CD14-positive monocyte (primary cell): Measurements from ENCODE around the gene ATE1. TPM values are rescaled to one million over a fixed set of nuclear protein-coding genes. Genes with fewer than 3 reads are reported as not detected.

Experiments used
- DNase-seq, 3 donors: peaks; one replicate each; pipeline ENCODE4 v3.0.0-alpha.2; 2011 to 2022
- H2AFZ ChIP-seq: 2 replicates; pipeline ENCODE4 v1.6.0; 2012; ENCODE audit warnings: mild to moderate bottlenecking, low read depth, low read length, inconsistent platforms; ENCODE audit not compliant: insufficient read depth, poor library complexity, severe bottlenecking
- H3K27ac ChIP-seq, 2 donors: 1 replicate in 1 of 2; 2 replicates in 1 of 2; pipeline ENCODE4 v1.5.1; 2012 to 2013; ENCODE audit warnings: low read length in 2 of 2, control low read depth in 1 of 2, inconsistent platforms in 1 of 2, low read depth in 1 of 2, mild to moderate bottlenecking in 1 of 2
- H3K27me3 ChIP-seq, 2 donors: one replicate each; pipeline versions ENCODE4 v1.6.0 to v1.6.1; 2011 to 2013; ENCODE audit warnings: low read length in 2 of 2; ENCODE audit not compliant: control insufficient read depth in 2 of 2, insufficient read depth in 2 of 2
- H3K36me3 ChIP-seq, 2 donors: replicated peaks in 1 of 2; 1 replicate in 1 of 2; 2 replicates in 1 of 2; pipeline versions ENCODE4 v1.5.1 to v1.6.1; 2012 to 2013; ENCODE audit warnings: low read length in 2 of 2, control low read depth in 1 of 2, inconsistent platforms in 1 of 2, mild to moderate bottlenecking in 1 of 2; ENCODE audit not compliant: insufficient read depth in 2 of 2, control insufficient read depth in 1 of 2
- H3K4me1 ChIP-seq, 2 donors: 1 replicate in 1 of 2; 2 replicates in 1 of 2; pipeline versions ENCODE4 v1.5.1 to v1.6.1; 2012 to 2013; ENCODE audit warnings: low read length in 2 of 2, control low read depth in 1 of 2, inconsistent platforms in 1 of 2, mild to moderate bottlenecking in 1 of 2, moderate library complexity in 1 of 2; ENCODE audit not compliant: insufficient read depth in 2 of 2, control insufficient read depth in 1 of 2
- H3K4me2 ChIP-seq: replicated peaks from 2 replicates; pipeline ENCODE3; 2012; ENCODE audit warnings: low read length, moderate library complexity, mild to moderate bottlenecking; ENCODE audit not compliant: poor library complexity, severe bottlenecking; ENCODE audit errors: extremely low read depth
- H3K4me3 ChIP-seq, 3 experiments: fragments of 200-600 bp in 1 of 3; sonication (generic) in 1 of 3; replicated peaks in 1 of 3; 1 replicate in 2 of 3; 2 replicates in 1 of 3; pipeline ENCODE4 v1.5.1; 2011 to 2013; ENCODE audit warnings: low read length in 3 of 3, mild to moderate bottlenecking in 3 of 3, control low read depth in 2 of 3, low read depth in 2 of 3, inconsistent platforms in 1 of 3, moderate library complexity in 1 of 3
- H3K79me2 ChIP-seq: 2 replicates; pipeline ENCODE4 v1.6.0; 2012; ENCODE audit warnings: mild to moderate bottlenecking, control low read depth, inconsistent platforms, low read length, moderate library complexity; ENCODE audit not compliant: insufficient read depth
- H3K9ac ChIP-seq: 2 replicates; pipeline ENCODE4 v1.6.0; 2017; ENCODE audit warnings: low read length, mild to moderate bottlenecking; ENCODE audit not compliant: insufficient read depth, poor library complexity, severe bottlenecking
- H3K9me3 ChIP-seq, 2 donors: replicated peaks in 1 of 2; 1 replicate in 1 of 2; 2 replicates in 1 of 2; pipeline versions ENCODE4 v1.5.1 to v1.6.1; 2012 to 2013; ENCODE audit warnings: low read length in 2 of 2, control low read depth in 1 of 2; ENCODE audit not compliant: control insufficient read depth in 1 of 2, insufficient read depth in 1 of 2
- H4K20me1 ChIP-seq: 2 replicates; pipeline ENCODE4 v1.6.0; 2012; ENCODE audit warnings: mild to moderate bottlenecking, low read length, control low read depth, moderate library complexity; ENCODE audit not compliant: insufficient read depth
- H3K27ac Mint-ChIP-seq, 7 donors: one replicate each; pipeline ENCODE4 v1.8.0; 2020; ENCODE audit warnings: mild to moderate bottlenecking in 7 of 7, mixed read lengths in 7 of 7, moderate library complexity in 6 of 7, inconsistent platforms in 2 of 7
- H3K27me3 Mint-ChIP-seq, 3 donors: one replicate each; pipeline ENCODE4 v1.8.0; 2021 to 2022; ENCODE audit warnings: low read depth in 3 of 3, mild to moderate bottlenecking in 3 of 3, mixed read lengths in 3 of 3, moderate library complexity in 3 of 3, inconsistent platforms in 1 of 3
- H3K36me3 Mint-ChIP-seq, 2 donors: one replicate each; pipeline ENCODE4 v1.8.0; 2020; ENCODE audit warnings: mixed read lengths in 2 of 2, inconsistent platforms in 1 of 2, mild to moderate bottlenecking in 1 of 2
- H3K4me1 Mint-ChIP-seq: one replicate; pipeline ENCODE4 v1.8.0; 2020; ENCODE audit warnings: mild to moderate bottlenecking, mixed read lengths
- H3K4me3 Mint-ChIP-seq, 2 donors: one replicate each; pipeline ENCODE4 v1.8.0; 2020; ENCODE audit warnings: mild to moderate bottlenecking in 2 of 2, mixed read lengths in 2 of 2, moderate library complexity in 1 of 2
- H3K9me3 Mint-ChIP-seq, 7 donors: one replicate each; pipeline ENCODE4 v1.8.0; 2020 to 2022; ENCODE audit warnings: mixed read lengths in 7 of 7, mild to moderate bottlenecking in 6 of 7, moderate library complexity in 6 of 7, inconsistent platforms in 2 of 7
- CTCF ChIP-seq: fragments of 200-600 bp; IDR thresholded peaks from one replicate; pipeline ENCODE4 v1.8.0; 2022; ENCODE audit warnings: antibody characterized with exemption, mild to moderate bottlenecking
- WGBS: methylation state at CpG from one replicate; pipeline ENCODE4 v1.1.5; 2013; ENCODE audit warnings: missing lambda C conversion rate; ENCODE audit not compliant: insufficient coverage; 5-methylcytosine and 5-hydroxymethylcytosine counted together
- intact Hi-C, 2 donors: fragments of 100-400 bp; cut with micrococcal nuclease; formaldehyde crosslinking; loops; one replicate each; pipeline versions ENCODE4 v1.15.0 to v1.15.1; 2023
- polyA plus RNA-seq, 3 donors: library from polyadenylated mRNA; depleted of rRNA in 1 of 3; unstranded in 2 of 3; stranded (reverse) in 1 of 3; fragments of 300-500 nt in 2 of 3; fragments of >200 nt in 1 of 3; fragmentation: Illumina TruSeq in 2 of 3; gene quantifications; 1 replicate in 2 of 3; 2 replicates in 1 of 3; pipeline ENCODE4 v1.2.3, GENCODE V29; 2012 to 2021

ATE1 gene
- polyA plus RNA-seq, 3 donors, result 9.2 to 19.5 (median 15.8) TPM

- H3K36me3 Mint-ChIP-seq, result peaks cover 56 to 72% of the 10 kb centered on the region in 2 donors
- Histone ChIP-seq H3K9ac (no peak overlapping the region), H2AFZ (no peak overlapping the region), H3K27me3 (no peaks in the 10 kb centered on the region), H3K4me2 (no peak overlapping the region), H3K79me2 (no peaks in the 10 kb centered on the region), H3K9me3 (no peaks in the 10 kb centered on the region), H3K36me3 (peaks cover 25 to 64% of the 10 kb centered on the region in 2 donors), H3K4me1 (no peaks in the 10 kb centered on the region), H3K27ac (no peak overlapping the region), H3K4me3 (no peak overlapping the region), H4K20me1 (no peaks in the 10 kb centered on the region)
- no peak for DNase-seq
- WGBS, result no CpG with 5 or more reads among the region's 3 CpGs
- H3K9me3 Mint-ChIP-seq, result peaks cover 0 to 1% (median 0%) of the 10 kb centered on the region in 7 donors
- no peaks in the 10 kb centered on the region for H3K4me1 Mint-ChIP-seq
- H3K4me3 Mint-ChIP-seq, result no peak overlapping the region
- TF ChIP-seq CTCF, result no peak
- intact Hi-C loops, result no loop called here
- H3K27ac Mint-ChIP-seq, result peak overlapping the region in 1 of 7 donors; percentile 55
- H3K27me3 Mint-ChIP-seq, result no peaks in the 10 kb centered on the region
These were observed 31.8 kb upstream of the ATE1 start for GRCh38 chr10:121959671-121960070.

DNA sequence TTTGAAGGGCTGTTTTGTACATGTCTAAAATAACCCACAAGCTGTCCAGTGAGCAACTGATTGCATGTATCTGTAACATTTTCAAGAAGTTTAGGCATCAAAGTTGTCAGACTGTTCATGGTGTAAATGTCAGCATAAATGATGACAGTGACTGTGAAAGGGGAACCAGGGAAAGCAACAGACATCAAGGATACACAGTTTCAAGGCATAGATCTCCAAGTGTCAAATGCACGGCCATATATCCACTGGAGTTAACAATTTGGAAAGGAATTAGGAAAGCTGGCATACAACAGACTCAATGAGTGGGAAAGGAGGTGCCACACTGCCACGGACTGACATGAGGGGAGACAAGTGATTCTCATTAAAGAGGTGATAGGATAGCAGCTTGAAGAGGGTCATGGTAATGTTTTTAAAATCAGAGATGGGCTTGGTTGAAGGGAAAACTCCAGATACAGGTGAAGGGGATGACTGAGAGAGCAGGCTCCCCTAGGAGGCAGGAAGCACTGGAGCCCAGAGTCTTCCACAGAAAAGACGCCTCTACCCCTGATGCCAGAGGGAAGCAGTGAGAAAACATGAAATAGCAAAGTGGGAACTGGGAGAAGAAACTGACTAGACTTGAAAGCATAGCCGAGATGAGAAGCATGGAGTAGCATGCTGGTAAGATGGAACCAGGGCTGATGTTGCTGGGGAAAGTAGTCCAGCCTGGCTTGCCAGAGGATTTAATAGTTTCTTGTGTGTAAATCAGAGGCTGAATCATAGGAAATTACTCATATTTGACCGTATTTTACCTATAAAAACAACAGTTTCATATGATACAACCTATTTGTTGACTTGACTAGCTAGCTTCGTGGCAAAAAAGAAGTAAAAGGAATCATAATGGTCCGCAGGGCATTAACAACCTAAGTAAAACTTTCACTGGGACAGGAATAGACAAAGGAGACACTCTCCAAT is 28.6 kb upstream of the ATE1 start:
- intact Hi-C loops, result no loop called here
- no peak overlapping the region for H3K4me3 ChIP-seq
- Mint-ChIP-seq H3K36me3 (peaks cover 51 to 54% of the 10 kb centered on the region in 2 donors), H3K27ac (peak overlapping the region in 1 of 7 donors; percentile 48), H3K4me1 (no peaks in the 10 kb centered on the region), H3K9me3 (peaks cover 0 to 2% (median 0%) of the 10 kb centered on the region in 7 donors), H3K4me3 (no peak overlapping the region), H3K27me3 (no peaks in the 10 kb centered on the region)
- H3K9ac ChIP-seq, result no peak overlapping the region
- 100% methylated on average over 3 of the region's 7 CpGs for WGBS
- no peak for TF ChIP-seq CTCF
- H3K36me3 ChIP-seq, result peaks cover 17 to 46% of the 10 kb centered on the region in 2 donors
- no peaks in the 10 kb centered on the region for H3K79me2 ChIP-seq
- H3K9me3 ChIP-seq, result no peaks in the 10 kb centered on the region
- H2AFZ ChIP-seq, result no peak overlapping the region
- H3K27me3 ChIP-seq, result no peaks in the 10 kb centered on the region
- H4K20me1 ChIP-seq, result no peaks in the 10 kb centered on the region
- DNase-seq, result no peak
- H3K4me2 ChIP-seq, result no peak overlapping the region
- H3K4me1 ChIP-seq, result no peaks in the 10 kb centered on the region
- H3K27ac ChIP-seq, result peak overlapping the region in 1 of 2 donors; percentile 10
